IMR-90 (cell line): ENCODE measurements around the gene CAMK2B. TPM values are rescaled to one million over a fixed set of nuclear protein-coding genes. Genes with fewer than 3 reads are reported as not detected.

ENCODE experiments used
- ATAC-seq: fragments of 200-7000 bp; cut with Tn5 transposase; 2 replicates; pipeline ENCODE4 v1.9.1; 2020; ENCODE audit warnings: low read depth, mild to moderate bottlenecking, moderate library complexity
- BruUV-seq: library from RNA; stranded (reverse); fragments of 400-500 nt; replicated peaks from 2 replicates; lab custom pipeline; 2021; lab: Mats Ljungman, UMichigan
- CTCF ChIA-PET: fragments of 300-600 bp; formaldehyde crosslinking; extraction: SDS; loops from one replicate; lab custom pipeline; 2021; ENCODE audit warnings: antibody characterized with exemption; lab: Yijun Ruan, JAX
- POLR2A ChIA-PET: fragments of 300-600 bp; sonication (Branson Sonifier 250); formaldehyde crosslinking; loops from one replicate; lab custom pipeline; 2022; ENCODE audit warnings: antibody characterized with exemption; ENCODE audit not compliant: unreplicated experiment; lab: Charles Lee
- DNase-seq: peaks from one replicate; pipeline ENCODE4 v3.0.0; 2013
- H2AFZ ChIP-seq: replicated peaks from 2 replicates; pipeline ENCODE3; 2013; ENCODE audit warnings: low read length, mild to moderate bottlenecking; ENCODE audit not compliant: poor library complexity
- H2AK5ac ChIP-seq: 2 replicates; pipeline ENCODE4 v1.6.1; 2013; ENCODE audit warnings: low read depth, low read length, inconsistent platforms
- H2AK9ac ChIP-seq: replicated peaks from 2 replicates; pipeline ENCODE3; 2013; ENCODE audit warnings: mild to moderate bottlenecking, low read depth, low read length, moderate library complexity; ENCODE audit not compliant: poor library complexity
- H2BK120ac ChIP-seq: 2 replicates; pipeline ENCODE4 v1.6.1; 2013; ENCODE audit warnings: low read depth, low read length, inconsistent platforms
- H2BK15ac ChIP-seq: 3 replicates; pipeline ENCODE4 v1.6.1; 2013; ENCODE audit warnings: low read depth, low read length, inconsistent platforms
- H2BK20ac ChIP-seq: 2 replicates; pipeline ENCODE4 v1.6.1; 2013; ENCODE audit warnings: low read depth, mild to moderate bottlenecking, inconsistent platforms, low read length, moderate library complexity
- H2BK5ac ChIP-seq: 2 replicates; pipeline ENCODE4 v1.6.1; 2013; ENCODE audit warnings: mild to moderate bottlenecking, low read depth, low read length, inconsistent platforms; ENCODE audit not compliant: poor library complexity, severe bottlenecking
- H3K14ac ChIP-seq: replicated peaks from 2 replicates; pipeline ENCODE4 v1.6.1; 2013; ENCODE audit warnings: low read depth, low read length, inconsistent platforms
- H3K18ac ChIP-seq: 2 replicates; pipeline ENCODE4 v1.6.1; 2013; ENCODE audit warnings: low read depth, low read length, control low read depth
- H3K23ac ChIP-seq: 2 replicates; pipeline ENCODE4 v1.6.1; 2013; ENCODE audit warnings: low read depth, low read length, inconsistent platforms
- H3K27ac ChIP-seq: 2 replicates; pipeline ENCODE4 v1.5.1; 2013; ENCODE audit warnings: mild to moderate bottlenecking, control low read depth, low read length; ENCODE audit not compliant: insufficient read depth
- H3K27me3 ChIP-seq: 2 replicates; pipeline ENCODE4 v1.6.1; 2013; ENCODE audit warnings: low read length; ENCODE audit not compliant: control insufficient read depth, insufficient read depth
- H3K36me3 ChIP-seq: 2 replicates; pipeline ENCODE4 v1.6.1; 2013; ENCODE audit warnings: low read length, mixed read lengths; ENCODE audit not compliant: control insufficient read depth, insufficient read depth
- H3K4ac ChIP-seq: 2 replicates; pipeline ENCODE4 v1.6.1; 2013; ENCODE audit warnings: low read depth, low read length, inconsistent platforms
- H3K4me1 ChIP-seq: 2 replicates; pipeline ENCODE4 v1.6.1; 2013; ENCODE audit warnings: low read length, mixed read lengths; ENCODE audit not compliant: control insufficient read depth, insufficient read depth
- H3K4me2 ChIP-seq: 2 replicates; pipeline ENCODE4 v1.6.1; 2013; ENCODE audit warnings: low read depth, mild to moderate bottlenecking, control low read depth, low read length, moderate library complexity
- H3K4me3 ChIP-seq: 2 replicates; pipeline ENCODE4 v1.5.1; 2013; ENCODE audit warnings: low read depth, mild to moderate bottlenecking, control low read depth, low read length, moderate library complexity; ENCODE audit not compliant: insufficient read depth
- H3K56ac ChIP-seq: 2 replicates; pipeline ENCODE4 v1.6.1; 2013; ENCODE audit warnings: low read length, inconsistent platforms; ENCODE audit not compliant: insufficient read depth; ENCODE audit errors: extremely low read depth
- H3K79me1 ChIP-seq, 2 experiments: 2 replicates each; pipeline ENCODE4 v1.6.1; 2013; ENCODE audit warnings: low read length in 2 of 2, inconsistent platforms in 1 of 2, low read depth in 1 of 2
- H3K9ac ChIP-seq: 2 replicates; pipeline ENCODE4 v1.6.1; 2013; ENCODE audit warnings: low read depth, low read length, control low read depth
- H3K9me1 ChIP-seq: 2 replicates; pipeline ENCODE4 v1.6.1; 2013; ENCODE audit warnings: low read length, inconsistent platforms; ENCODE audit not compliant: insufficient read depth
- H3K9me3 ChIP-seq: 2 replicates; pipeline ENCODE4 v1.6.1; 2013; ENCODE audit warnings: low read length; ENCODE audit not compliant: control insufficient read depth, insufficient read depth
- H4K20me1 ChIP-seq: 2 replicates; pipeline ENCODE4 v1.6.1; 2013; ENCODE audit warnings: low read length, inconsistent platforms; ENCODE audit not compliant: insufficient read depth
- H4K5ac ChIP-seq: 2 replicates; pipeline ENCODE4 v1.6.1; 2013; ENCODE audit warnings: mild to moderate bottlenecking, low read depth, low read length, control low read depth
- H4K8ac ChIP-seq, 2 experiments: 2 replicates each; pipeline ENCODE4 v1.6.1; 2013; ENCODE audit warnings: low read depth in 2 of 2, low read length in 2 of 2, control low read depth in 1 of 2, inconsistent platforms in 1 of 2
- H4K91ac ChIP-seq: 2 replicates; pipeline ENCODE4 v1.6.1; 2013; ENCODE audit warnings: low read depth, low read length, inconsistent platforms; ENCODE audit not compliant: insufficient read depth
- USF2 ChIP-seq: fragments of 150-350 bp; IDR thresholded peaks from 2 replicates; pipeline ENCODE4 v1.6.1; 2017; ENCODE audit warnings: mild to moderate bottlenecking, antibody characterized with exemption, low read length, low read depth
- WGBS, 2 experiments: methylation state at CpG; one replicate each; pipeline versions ENCODE4 v1.1.5 to v1.1.7; 2013; ENCODE audit warnings: missing lambda C conversion rate in 2 of 2; ENCODE audit not compliant: insufficient read length in 1 of 2; ENCODE audit errors: extremely low coverage in 2 of 2; 5-methylcytosine and 5-hydroxymethylcytosine counted together
- dilution Hi-C: fragments of 300-500 bp; cut with HindIII; formaldehyde crosslinking; loops from one replicate; pipeline ENCODE4 v1.14.3; 2018; ENCODE audit warnings: low sequenced_read_pairs; ENCODE audit not compliant: unreplicated experiment
- in situ Hi-C: fragments of 300-500 bp; cut with MboI; formaldehyde crosslinking; loops from 3 replicates; pipeline ENCODE4 v1.14.3; 2019; ENCODE audit warnings: low sequenced_read_pairs, inconsistent platforms, mixed read lengths
- intact Hi-C: fragments of 100-400 bp; cut with micrococcal nuclease; formaldehyde crosslinking; loops from 2 replicates; pipeline ENCODE4 v1.10.0; 2022
- polyA plus RNA-seq, 3 experiments: library from polyadenylated mRNA; depleted of rRNA; stranded (reverse); fragments of >200 nt; gene quantifications; 2 replicates each; pipeline ENCODE4 v1.2.3, GENCODE V29; 2012; ENCODE audit warnings: low replicate concordance in 1 of 3
- total RNA-seq: library from RNA; depleted of rRNA; stranded (reverse); fragments of >200 nt; gene quantifications from 2 replicates; pipeline ENCODE4 v1.2.3, GENCODE V29; 2012

CAMK2B gene
- total and polyA plus RNA-seq, 2 of the 4 experiments (the other 2 are of a cell fraction): 0.18 to 0.36 TPM

GRCh38 chr7:44217223-44217714 lies 108.1 kb downstream of the CAMK2B start:
- H2AFZ ChIP-seq: no peak overlapping the region
- dilution Hi-C loops (no loop called here), intact Hi-C loops (no loop called here), in situ Hi-C loops (no loop called here)
- no peak overlapping the region for H4K91ac ChIP-seq
- H3K18ac ChIP-seq: no peak overlapping the region
- no peak overlapping the region for H4K5ac ChIP-seq
- H3K79me1 ChIP-seq: no peaks in the 10 kb centered on the region
- H3K9me1 ChIP-seq: no peaks in the 10 kb centered on the region; the same call in 1 of the 2 replicates
- H4K8ac ChIP-seq: no peak overlapping the region
- peaks cover 18% of the 10 kb centered on the region for H3K36me3 ChIP-seq
- H3K9me3 ChIP-seq: peaks cover 3% of the 10 kb centered on the region
- H2AK5ac ChIP-seq: no peak overlapping the region
- H3K27ac ChIP-seq: no peak overlapping the region
- no peak overlapping the region for H2BK15ac ChIP-seq
- no peak overlapping the region for H3K4me3 ChIP-seq
- H3K9ac ChIP-seq: no peak overlapping the region
- no peaks in the 10 kb centered on the region for H3K4me1 ChIP-seq
- DNase-seq (no peak), ATAC-seq (no peak)
- no CpG with 5 or more reads among the region's 19 CpGs for WGBS, 2 experiments
- H3K27me3 ChIP-seq: peaks cover 4% of the 10 kb centered on the region
- no peak overlapping the region for H2BK20ac ChIP-seq
- CTCF ChIA-PET: interaction anchor here (0.5 kb wide), 1 partner anchor 14 kb away, joined by 3 read pairs; no protein-coding TSS in a partner anchor
- no peak overlapping the region for H3K4ac ChIP-seq
- H3K4me2 ChIP-seq: no peak overlapping the region
- H2BK120ac ChIP-seq: no peak overlapping the region
- no peak overlapping the region for H3K56ac ChIP-seq
- TF ChIP-seq USF2: no peak
- H2BK5ac ChIP-seq: no peak overlapping the region
- H2AK9ac ChIP-seq: no peak overlapping the region
- BruUV-seq: no TSS peak
- POLR2A ChIA-PET: no interaction called here
- peaks cover 12% of the 10 kb centered on the region for H4K20me1 ChIP-seq
- H3K14ac ChIP-seq: no peak overlapping the region
- no peak overlapping the region for H3K23ac ChIP-seq
